ENCODE results near the gene PROX2. TPM values are rescaled to one million over a fixed set of nuclear protein-coding genes. Genes with fewer than 3 reads are reported as not detected.
A peak's percentile ranks its signal among the peaks of the same experiment; 100 is the strongest.

Gene PROX2
- total RNA-seq, 1 experiment from 2014 or later: not detected

GRCh38 chr14:74922752-74923401, 46.9 kb upstream of the PROX2 start, which contains the start of gene RPS6KL1:
Gene RPS6KL1 (minus strand): TSS chr14:74923260. CDS start chr14:74921541, 1,719 bp downstream.
- POLR2A ChIA-PET (ENCODE audit: unreplicated experiment): interaction anchor here (0.6 kb wide), 2 partner anchors 101 to 145 kb away, joined by 5 to 12 read pairs; no protein-coding TSS in a partner anchor
- Histone ChIP-seq H3K27me3 (ENCODE audit: low read length) (no peaks in the 10 kb centered on the region), H3K9ac (ENCODE audit: low read length) (peak within 1 kb of the TSS; percentile 69), H3K9me3 (ENCODE audit: low read length) (no peaks in the 10 kb centered on the region), H3K79me2 (ENCODE audit: low read length) (no peaks in the 10 kb centered on the region), H3K36me3 (ENCODE audit: low read depth, low read length) (no peaks in the 10 kb centered on the region), H4K20me1 (ENCODE audit: low read length) (no peaks in the 10 kb centered on the region), H2AFZ (ENCODE audit: low read length) (peak within 1 kb of the TSS; percentile 99), H3K4me3 (ENCODE audit: low read length) (peak within 1 kb of the TSS; percentile 82), H3K4me1 (ENCODE audit: insufficient read depth, low read length) (peaks cover 15% of the 10 kb centered on the region; the same call in 1 of the 2 replicates), H3F3A (ENCODE audit: low read length, unreplicated experiment) (no peaks in the 10 kb centered on the region), H3K9me2 (replicated peaks; ENCODE audit: low read length) (no peaks in the 10 kb centered on the region), H3K4me2 (ENCODE audit: low read length) (peak within 1 kb of the TSS; percentile 86), H3K27ac (ENCODE audit: low read length) (no peak within 1 kb of the TSS)
- peak; percentile 96 for ATAC-seq
- intact Hi-C loops (cut with micrococcal nuclease): no loop called here
- no TSS peak for BruUV-seq (replicated peaks)
- DNase-seq: peak; percentile 89
- CTCF ChIA-PET: interaction anchor here (0.6 to 1.0 kb wide), 4 partner anchors 17 to 166 kb away, joined by 4 to 6 read pairs (median 5); no protein-coding TSS in a partner anchor
- no peak for TF ChIP-seq EZH2phosphoT487 (IDR thresholded peaks at IDR 0.05; ENCODE audit: borderline replicate concordance, low read length)
- TF ChIP-seq EZH2 (IDR thresholded peaks at IDR 0.05; ENCODE audit: low read length, unreplicated experiment): no peak
- no peak for TF ChIP-seq CTCF (conservative IDR thresholded peaks at IDR 0.05; ENCODE audit: low read depth, low read length)

- TF ChIP-seq CTCF (conservative IDR thresholded peaks at IDR 0.05; ENCODE audit: low read depth, low read length): no peak
- TF ChIP-seq EZH2phosphoT487 (IDR thresholded peaks at IDR 0.05; ENCODE audit: borderline replicate concordance, low read length): no peak
- TF ChIP-seq EZH2 (IDR thresholded peaks at IDR 0.05; ENCODE audit: low read length, unreplicated experiment): no peak
- intact Hi-C loops (cut with micrococcal nuclease): no loop called here
- DNase-seq (no peak), ATAC-seq (no peak)
- no peaks in the 10 kb centered on the region for H3K36me3 ChIP-seq (ENCODE audit: low read depth, low read length)
- peak overlapping the region; percentile 99 for H2AFZ ChIP-seq (ENCODE audit: low read length)
- TSS peak; percentile 78 for BruUV-seq (replicated peaks)
- H3K79me2 ChIP-seq (ENCODE audit: low read length): no peaks in the 10 kb centered on the region
- no peak overlapping the region for H3K27ac ChIP-seq (ENCODE audit: low read length)
- peak overlapping the region; percentile 82 for H3K4me3 ChIP-seq (ENCODE audit: low read length)
- no peaks in the 10 kb centered on the region for H3K9me2 ChIP-seq (replicated peaks; ENCODE audit: low read length)
- ChIA-PET CTCF (no interaction called here), POLR2A (ENCODE audit: unreplicated experiment) (no interaction called here)
- no peaks in the 10 kb centered on the region for H3K9me3 ChIP-seq (ENCODE audit: low read length)
- peaks cover 15% of the 10 kb centered on the region; the same call in 1 of the 2 replicates for H3K4me1 ChIP-seq (ENCODE audit: insufficient read depth, low read length)
- H3K4me2 ChIP-seq (ENCODE audit: low read length): peak overlapping the region; percentile 86
- H4K20me1 ChIP-seq (ENCODE audit: low read length): no peaks in the 10 kb centered on the region
- H3K9ac ChIP-seq (ENCODE audit: low read length): peak overlapping the region; percentile 69
- H3K27me3 ChIP-seq (ENCODE audit: low read length): no peaks in the 10 kb centered on the region
- H3F3A ChIP-seq (ENCODE audit: low read length, unreplicated experiment): no peaks in the 10 kb centered on the region
Observed at GRCh38 chr14:74921987-74922751, 46.2 kb upstream of the PROX2 start.
